Common myeloid progenitor, CD34-positive (primary cell): ENCODE measurements around the gene PAQR9.

ENCODE experiments used
- CTCF ChIA-PET: fragments of 350-600 bp; sonication (Branson Sonifier 250); formaldehyde crosslinking; loops from one replicate; lab custom pipeline; 2021; ENCODE audit warnings: antibody characterized with exemption; lab: Charles Lee
- POLR2A ChIA-PET: fragments of 350-600 bp; sonication (Branson Sonifier 250); formaldehyde crosslinking; loops from one replicate; lab custom pipeline; 2021; ENCODE audit warnings: antibody characterized with exemption; lab: Charles Lee
- DNase-seq, 3 donors: peaks; one replicate each; pipeline versions ENCODE4 v3.0.0 to v3.0.0-alpha.2; 2013
- H3K27ac ChIP-seq, 2 experiments: 1 replicate in 1 of 2; 2 replicates in 1 of 2; pipeline ENCODE4 v1.7.0; 2013; ENCODE audit warnings: inconsistent platforms in 2 of 2, low read length in 2 of 2, mild to moderate bottlenecking in 2 of 2, low read depth in 1 of 2, moderate library complexity in 1 of 2; ENCODE audit not compliant: severe bottlenecking in 2 of 2, insufficient read depth in 1 of 2, poor library complexity in 1 of 2
- H3K27me3 ChIP-seq, 5 experiments: replicated peaks in 2 of 5; 1 replicate in 3 of 5; 2 replicates in 2 of 5; pipeline versions ENCODE4 v1.6.1 to v1.7.0; 2013; ENCODE audit warnings: low read length in 4 of 5, mild to moderate bottlenecking in 2 of 5, moderate library complexity in 2 of 5, inconsistent platforms in 1 of 5; ENCODE audit not compliant: insufficient read depth in 5 of 5, control insufficient read depth in 4 of 5
- H3K36me3 ChIP-seq, 4 experiments: 1 replicate in 2 of 4; 2 replicates in 2 of 4; pipeline versions ENCODE4 v1.6.1 to v1.7.0; 2013; ENCODE audit warnings: low read length in 3 of 4, control low read depth in 1 of 4, mild to moderate bottlenecking in 1 of 4; ENCODE audit not compliant: control insufficient read depth in 4 of 4, insufficient read depth in 4 of 4
- H3K4me1 ChIP-seq, 4 experiments: 1 replicate in 3 of 4; 2 replicates in 1 of 4; pipeline versions ENCODE4 v1.6.1 to v1.7.1; 2013; ENCODE audit warnings: low read length in 3 of 4, mild to moderate bottlenecking in 3 of 4, control low read depth in 1 of 4, inconsistent platforms in 1 of 4, moderate library complexity in 1 of 4; ENCODE audit not compliant: control insufficient read depth in 4 of 4, insufficient read depth in 4 of 4; ENCODE audit errors: control extremely low read depth in 1 of 4
- H3K4me3 ChIP-seq, 7 experiments: 1 replicate in 4 of 7; 2 replicates in 3 of 7; pipeline versions ENCODE4 v1.5.1 to v1.7.0; 2013; ENCODE audit warnings: mild to moderate bottlenecking in 7 of 7, low read length in 6 of 7, moderate library complexity in 6 of 7, inconsistent platforms in 2 of 7, low read depth in 2 of 7, control low read depth in 1 of 7; ENCODE audit not compliant: insufficient read depth in 4 of 7, control insufficient read depth in 1 of 7; ENCODE audit errors: extremely low read depth in 1 of 7
- H3K9me3 ChIP-seq, 5 experiments: 1 replicate in 4 of 5; 2 replicates in 1 of 5; pipeline versions ENCODE4 v1.6.1 to v1.7.1; 2013; ENCODE audit warnings: low read length in 4 of 5, mild to moderate bottlenecking in 2 of 5, inconsistent platforms in 1 of 5, low read depth in 1 of 5, moderate library complexity in 1 of 5; ENCODE audit not compliant: control insufficient read depth in 4 of 5, insufficient read depth in 2 of 5; ENCODE audit errors: control extremely low read depth in 1 of 5
- WGBS: methylation state at CpG from one replicate; pipeline ENCODE4 v1.1.5; 2013; ENCODE audit not compliant: insufficient coverage; 5-methylcytosine and 5-hydroxymethylcytosine counted together

Gene PAQR9

GRCh38 chr3:143001369-143002082, 38.1 kb upstream of the PAQR9 start, which contains the start of gene U2SURP:
Gene U2SURP, plus strand, starts transcription at chr3:143001570. Its CDS starts 59 bp downstream, at chr3:143001629.
- CTCF ChIA-PET: interaction anchor here (0.5 to 2.7 kb wide), 9 partner anchors 10 to 414 kb away, joined by 3 to 21 read pairs (median 3); no protein-coding TSS in a partner anchor
- DNase-seq: peak; percentile 96 to 99 (median 98)
- Histone ChIP-seq H3K9me3 (no peaks in the 10 kb centered on the region), H3K4me1 (peaks cover 11 to 24% (median 20%) of the 10 kb centered on the region in 4 experiments), H3K4me3 (peak within 1 kb of the TSS; percentile 92 to 100 (median 97)), H3K36me3 (no peaks in the 10 kb centered on the region), H3K27ac (peak within 1 kb of the TSS; percentile 95 to 98), H3K27me3 (no peaks in the 10 kb centered on the region)
- POLR2A ChIA-PET: interaction anchor here (0.6 to 1.2 kb wide), 4 partner anchors 12 to 424 kb away, joined by 3 to 5 read pairs (median 4); partner anchors contain the start of gene ATR
- WGBS: 0% methylated on average over 54 of the region's 55 CpGs

GRCh38 chr3:143001034-143001368, 37.5 kb upstream of the PAQR9 start:
- POLR2A ChIA-PET: interaction anchor here (0.8 to 1.2 kb wide), 2 partner anchors 13 to 423 kb away, joined by 3 to 4 read pairs; partner anchors contain the start of gene ATR
- H3K36me3 ChIP-seq: no peaks in the 10 kb centered on the region
- peaks cover 11 to 24% (median 20%) of the 10 kb centered on the region in 4 experiments for H3K4me1 ChIP-seq
- CTCF ChIA-PET: interaction anchor here (1.0 to 2.7 kb wide), 6 partner anchors 10 to 414 kb away, joined by 3 to 21 read pairs (median 4); no protein-coding TSS in a partner anchor
- DNase-seq: no peak
- H3K27me3 ChIP-seq: no peaks in the 10 kb centered on the region
- no peaks in the 10 kb centered on the region for H3K9me3 ChIP-seq
- under 1% methylated on average over 14 of the region's 15 CpGs for WGBS
- peak overlapping the region; percentile 92 to 100 (median 97) for H3K4me3 ChIP-seq
- peak overlapping the region; percentile 95 to 98 for H3K27ac ChIP-seq

GRCh38 chr3:143000528-143000927, 37.1 kb upstream of the PAQR9 start:
- H3K4me3 ChIP-seq: peak overlapping the region; percentile 92 to 100 (median 97)
- H3K36me3 ChIP-seq: no peaks in the 10 kb centered on the region
- DNase-seq: peak in 1 of 3 donors; percentile 13
- WGBS: 68% methylated on average over 8 of the region's 10 CpGs
- H3K27ac ChIP-seq: peak overlapping the region; percentile 95 to 98
- ChIA-PET POLR2A (interaction anchor here (0.8 kb wide), 1 partner anchor 13 kb away, joined by 3 read pairs; no protein-coding TSS in a partner anchor), CTCF (interaction anchor here (1.0 to 2.7 kb wide), 4 partner anchors 9 to 172 kb away, joined by 3 to 21 read pairs (median 4); no protein-coding TSS in a partner anchor)
- no peaks in the 10 kb centered on the region for H3K27me3 ChIP-seq
- H3K4me1 ChIP-seq: peaks cover 11 to 24% (median 20%) of the 10 kb centered on the region in 4 experiments
- H3K9me3 ChIP-seq: no peaks in the 10 kb centered on the region

GRCh38 chr3:142999881-143000280, 36.4 kb upstream of the PAQR9 start:
- no peaks in the 10 kb centered on the region for H3K27me3 ChIP-seq
- 94% methylated on average over 2 of the region's 4 CpGs for WGBS
- POLR2A ChIA-PET: no interaction called here
- peak overlapping the region in 2 of 7 experiments; percentile 97 to 99 for H3K4me3 ChIP-seq
- CTCF ChIA-PET: interaction anchor here (0.5 to 1.7 kb wide), 3 partner anchors 9 to 417 kb away, joined by 3 to 6 read pairs (median 3); no protein-coding TSS in a partner anchor
- H3K4me1 ChIP-seq: peaks cover 11 to 24% (median 20%) of the 10 kb centered on the region in 4 experiments
- peak overlapping the region in 1 of 2 experiments; percentile 98 for H3K27ac ChIP-seq
- H3K9me3 ChIP-seq: no peaks in the 10 kb centered on the region
- H3K36me3 ChIP-seq: no peaks in the 10 kb centered on the region
- DNase-seq: no peak

GRCh38 chr3:142998439-142998838, 35.0 kb upstream of the PAQR9 start:
- H3K4me1 ChIP-seq: peaks cover 11 to 22% (median 19%) of the 10 kb centered on the region in 4 experiments
- H3K4me3 ChIP-seq: no peak overlapping the region
- no peak overlapping the region for H3K27ac ChIP-seq
- CTCF ChIA-PET: interaction anchor here (1.5 to 1.6 kb wide), 2 partner anchors 170 to 411 kb away, joined by 3 to 4 read pairs; no protein-coding TSS in a partner anchor
- POLR2A ChIA-PET: no interaction called here
- no peak for DNase-seq
- no peaks in the 10 kb centered on the region for H3K27me3 ChIP-seq
- 88% methylated on average over 1 of the region's 3 CpGs for WGBS
- H3K9me3 ChIP-seq: no peaks in the 10 kb centered on the region
- H3K36me3 ChIP-seq: no peaks in the 10 kb centered on the region

- POLR2A ChIA-PET: interaction anchor here (0.6 kb wide), 1 partner anchor 423 kb away, joined by 3 read pairs; no protein-coding TSS in a partner anchor
- Histone ChIP-seq H3K27me3 (no peaks in the 10 kb centered on the region), H3K27ac (no peak overlapping the region), H3K4me3 (no peak overlapping the region), H3K9me3 (no peaks in the 10 kb centered on the region), H3K36me3 (no peaks in the 10 kb centered on the region), H3K4me1 (peaks cover 7 to 12% (median 10%) of the 10 kb centered on the region in 4 experiments)
- no peak for DNase-seq
- CTCF ChIA-PET: interaction anchor here (0.7 to 1.6 kb wide), 4 partner anchors 16 to 410 kb away, joined by 3 to 4 read pairs (median 3); no protein-coding TSS in a partner anchor
- no CpG with 5 or more reads among the region's 2 CpGs for WGBS
These were observed 33.9 kb upstream of the PAQR9 start for GRCh38 chr3:142997330-142997729.
